ENCODE data around the gene KIR3DL1.
"Not testable (repeated sequence)": the region's sequence is repeated elsewhere in the genome, so short reads cannot be mapped to it uniquely, and the experiment has no call there.

Gene KIR3DL1

GRCh38 chr19:54816251-54816650 lies at the start of gene KIR3DL1:
Gene KIR3DL1, plus strand, starts transcription at chr19:54816468.
- DNase-seq (ENCODE audit: low spot score): not testable (repeated sequence)

- DNase-seq (ENCODE audit: low spot score): not testable (repeated sequence)
These were observed 46.6 kb upstream of the KIR3DL1 start, which contains the start of gene KIR2DL1 for GRCh38 chr19:54769646-54770045. Gene KIR2DL1, plus strand, starts transcription at chr19:54769793. Its CDS starts 58 bp downstream, at chr19:54769851.

- not testable (repeated sequence) for DNase-seq (ENCODE audit: low spot score)
These were observed 45.8 kb upstream of the KIR3DL1 start for GRCh38 chr19:54770511-54770910.

- DNase-seq (ENCODE audit: low spot score): not testable (repeated sequence)
These were observed 45.0 kb upstream of the KIR3DL1 start for GRCh38 chr19:54771018-54771960.

- not testable (repeated sequence) for DNase-seq (ENCODE audit: low spot score)
These were observed 43.6 kb upstream of the KIR3DL1 start for GRCh38 chr19:54772666-54773065.

GRCh38 chr19:54775095-54775815 lies 41.0 kb upstream of the KIR3DL1 start:
- not testable (repeated sequence) for DNase-seq (ENCODE audit: low spot score)

GRCh38 chr19:54775830-54776229 lies 40.4 kb upstream of the KIR3DL1 start:
- DNase-seq (ENCODE audit: low spot score): not testable (repeated sequence)

- DNase-seq (ENCODE audit: low spot score): not testable (repeated sequence)
These were observed 38.4 kb upstream of the KIR3DL1 start for GRCh38 chr19:54777851-54778250.

- DNase-seq (ENCODE audit: low spot score): not testable (repeated sequence)
These were observed 37.4 kb upstream of the KIR3DL1 start for GRCh38 chr19:54778896-54779295.

- not testable (repeated sequence) for DNase-seq (ENCODE audit: low spot score)
These were observed 33.4 kb upstream of the KIR3DL1 start for GRCh38 chr19:54782916-54783315.

GRCh38 chr19:54786091-54786723 lies 30.1 kb upstream of the KIR3DL1 start:
- DNase-seq (ENCODE audit: low spot score): not testable (repeated sequence)

- not testable (repeated sequence) for DNase-seq (ENCODE audit: low spot score)
These were observed 28.1 kb upstream of the KIR3DL1 start for GRCh38 chr19:54788154-54788553.

- DNase-seq (ENCODE audit: low spot score): no peak
These were observed 25.6 kb upstream of the KIR3DL1 start for GRCh38 chr19:54790711-54791110.

- DNase-seq (ENCODE audit: low spot score): no peak
These were observed 24.8 kb upstream of the KIR3DL1 start for GRCh38 chr19:54791476-54791875.

- peak; percentile 8 for DNase-seq (ENCODE audit: low spot score)
These were observed 23.5 kb upstream of the KIR3DL1 start for GRCh38 chr19:54792814-54793213.

GRCh38 chr19:54795758-54796157 lies 20.5 kb upstream of the KIR3DL1 start:
- no peak for DNase-seq (ENCODE audit: low spot score)

GRCh38 chr19:54803410-54803809 lies 12.9 kb upstream of the KIR3DL1 start, which contains the start of gene KIR2DL4:
Gene KIR2DL4, plus strand, starts transcription at chr19:54803610. Its CDS starts 42 bp downstream, at chr19:54803652.
- peak; percentile 3 for DNase-seq (ENCODE audit: low spot score)

GRCh38 chr19:54804101-54804500 lies 12.2 kb upstream of the KIR3DL1 start:
- no peak for DNase-seq (ENCODE audit: low spot score)

GRCh38 chr19:54804571-54804970 lies 11.7 kb upstream of the KIR3DL1 start:
- no peak for DNase-seq (ENCODE audit: low spot score)

GRCh38 chr19:54805665-54806515 lies 10.4 kb upstream of the KIR3DL1 start:
- DNase-seq (ENCODE audit: low spot score): no peak

- DNase-seq (ENCODE audit: low spot score): no peak
These were observed 9.8 kb upstream of the KIR3DL1 start for GRCh38 chr19:54806516-54806838.
